Activated naive CD4-positive, alpha-beta T cell treated with anti-CD3 and anti-CD28 coated beads for 36 hours (primary cell): Measurements from ENCODE around the gene VAPB. TPM values are rescaled to one million over a fixed set of nuclear protein-coding genes. Genes with fewer than 3 reads are reported as not detected.

Experiments
- CTCF ChIA-PET: fragments of 350-600 bp; sonication (Branson Sonifier 250); formaldehyde crosslinking; loops from one replicate; lab custom pipeline; 2021; ENCODE audit warnings: antibody characterized with exemption; lab: Charles Lee
- DNase-seq: peaks from one replicate; pipeline ENCODE4 v3.0.0-alpha.2; 2020
- H3K27ac Mint-ChIP-seq: one replicate; pipeline ENCODE4 v1.8.0; 2021; ENCODE audit warnings: mild to moderate bottlenecking, mixed read lengths
- H3K27me3 Mint-ChIP-seq: one replicate; pipeline ENCODE4 v1.8.0; 2021; ENCODE audit warnings: low read depth, mixed read lengths
- H3K36me3 Mint-ChIP-seq: one replicate; pipeline ENCODE4 v1.8.0; 2021; ENCODE audit warnings: low read depth, mixed read lengths
- H3K4me1 Mint-ChIP-seq: one replicate; pipeline ENCODE4 v1.8.0; 2021; ENCODE audit warnings: low read depth, mixed read lengths
- H3K4me3 Mint-ChIP-seq: one replicate; pipeline ENCODE4 v1.8.0; 2021; ENCODE audit warnings: mild to moderate bottlenecking, moderate library complexity, mixed read lengths
- H3K9me3 Mint-ChIP-seq: one replicate; pipeline ENCODE4 v1.8.0; 2021; ENCODE audit warnings: mixed read lengths
- intact Hi-C: fragments of 100-400 bp; cut with micrococcal nuclease; formaldehyde crosslinking; loops from one replicate; pipeline ENCODE4 v1.15.1; 2023
- total RNA-seq, 2 experiments: library from RNA; stranded (reverse); gene quantifications; one replicate each; pipeline ENCODE4 v1.2.3, GENCODE V29; 2021

Gene VAPB
- total RNA-seq, 2 experiments from 2014 or later = 26.8 to 27.9 TPM

DNA sequence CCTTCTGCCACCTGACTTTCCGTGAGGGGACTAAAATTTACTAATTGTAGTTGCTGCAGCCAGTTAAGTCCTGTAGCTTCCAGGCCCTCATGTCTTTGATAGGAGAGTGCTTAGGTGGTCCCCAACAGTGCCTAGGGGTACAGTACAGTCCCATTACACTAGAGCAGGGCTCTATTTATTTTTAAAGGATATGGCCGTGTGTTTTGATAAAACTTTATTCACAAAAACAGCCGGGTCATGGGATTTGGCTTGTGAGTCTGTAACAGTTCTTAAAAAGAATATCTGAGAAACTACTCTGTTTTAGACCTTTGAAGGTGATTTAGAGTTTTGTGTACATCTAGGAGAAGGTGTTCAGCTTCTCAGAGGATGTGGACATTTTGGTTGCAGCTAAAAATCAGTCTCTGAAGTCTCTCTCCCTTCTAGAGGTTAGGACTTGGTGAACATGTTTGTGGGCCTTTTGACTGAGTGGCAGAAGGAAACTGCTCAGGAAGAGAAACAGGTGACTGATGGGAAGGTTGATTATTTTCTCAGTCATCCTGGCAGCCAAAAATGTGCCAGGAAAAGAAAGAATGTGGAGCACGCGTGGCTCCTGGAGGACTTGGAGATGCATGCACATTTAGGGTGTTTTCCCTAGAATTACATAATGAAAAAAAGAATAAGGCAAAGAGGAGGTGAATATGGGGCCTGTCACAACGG is 57.4 kb downstream of the VAPB start:
- no peaks in the 10 kb centered on the region for H3K27me3 Mint-ChIP-seq
- intact Hi-C loops = no loop called here
- no peaks in the 10 kb centered on the region for H3K4me1 Mint-ChIP-seq
- H3K36me3 Mint-ChIP-seq = peaks cover 26% of the 10 kb centered on the region
- no peaks in the 10 kb centered on the region for H3K9me3 Mint-ChIP-seq
- H3K4me3 Mint-ChIP-seq = no peak overlapping the region
- DNase-seq = no peak
- no peak overlapping the region for H3K27ac Mint-ChIP-seq
- CTCF ChIA-PET = interaction anchor here (2.0 kb wide), 1 partner anchor 212 kb away, joined by 7 read pairs; no protein-coding TSS in a partner anchor

- Mint-ChIP-seq H3K4me1 (no peaks in the 10 kb centered on the region), H3K27me3 (no peaks in the 10 kb centered on the region), H3K4me3 (no peak overlapping the region), H3K9me3 (no peaks in the 10 kb centered on the region), H3K36me3 (peaks cover 28% of the 10 kb centered on the region), H3K27ac (no peak overlapping the region)
- DNase-seq = no peak
- CTCF ChIA-PET = interaction anchor here (0.6 to 2.0 kb wide), 4 partner anchors 43 to 212 kb away, joined by 3 to 7 read pairs (median 4); no protein-coding TSS in a partner anchor
- intact Hi-C loops = loop anchor here (1.0 kb wide), 1 partner anchor 210 kb away; no protein-coding TSS in a partner anchor
Observed at GRCh38 chr20:58446960-58447265, 57.9 kb downstream of the VAPB start.

- H3K4me1 Mint-ChIP-seq = no peaks in the 10 kb centered on the region
Observed at GRCh38 chr20:58447511-58448391, 58.7 kb downstream of the VAPB start.

GRCh38 chr20:58448958-58449357 is 59.9 kb downstream of the VAPB start:
- intact Hi-C loops = no loop called here
- peaks cover 25% of the 10 kb centered on the region for H3K36me3 Mint-ChIP-seq
- DNase-seq = no peak

More at GRCh38 chr20:58447511-58448391, 58.7 kb downstream of the VAPB start:
- peak; percentile 79 for DNase-seq
- intact Hi-C loops = loop anchor here (1.0 kb wide), 1 partner anchor 210 kb away; no protein-coding TSS in a partner anchor
- Mint-ChIP-seq H3K27ac (peak overlapping the region; percentile 29), H3K4me3 (no peak overlapping the region), H3K36me3 (peaks cover 31% of the 10 kb centered on the region), H3K27me3 (no peaks in the 10 kb centered on the region), H3K9me3 (no peaks in the 10 kb centered on the region)
- CTCF ChIA-PET = interaction anchor here (0.6 to 2.0 kb wide), 8 partner anchors 12 to 246 kb away, joined by 3 to 7 read pairs (median 4); no protein-coding TSS in a partner anchor

DNA sequence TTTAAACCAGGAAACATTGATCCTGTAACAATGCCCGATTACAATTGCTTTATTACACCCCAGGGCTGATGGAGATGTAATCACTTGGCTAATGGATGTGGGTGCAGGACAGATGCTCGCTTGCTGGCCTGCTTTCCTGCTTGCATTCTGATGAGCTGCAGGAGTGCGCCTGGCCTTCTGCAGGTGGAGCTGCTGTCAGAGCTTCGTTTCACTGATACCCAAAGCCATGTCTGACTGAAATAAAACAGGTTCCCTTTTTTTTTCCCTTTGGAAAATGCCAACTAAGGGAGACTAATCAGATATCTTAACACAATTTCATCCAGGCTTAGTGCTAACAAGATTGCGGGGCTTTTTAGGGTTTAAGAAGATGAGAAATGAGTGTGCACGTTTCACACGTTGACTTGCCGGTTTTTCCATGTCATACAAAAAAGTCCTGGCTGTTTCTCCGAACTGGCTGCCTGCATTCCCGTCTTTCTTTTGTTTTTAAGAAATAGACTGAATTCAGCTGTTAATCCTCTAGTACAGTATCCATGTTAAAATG is 60.7 kb downstream of the VAPB start:
- intact Hi-C loops = no loop called here
- Mint-ChIP-seq H3K36me3 (peaks cover 22% of the 10 kb centered on the region), H3K4me3 (no peak overlapping the region), H3K27ac (no peak overlapping the region), H3K27me3 (no peaks in the 10 kb centered on the region), H3K4me1 (no peaks in the 10 kb centered on the region), H3K9me3 (peaks cover 6% of the 10 kb centered on the region)
- DNase-seq = no peak
- CTCF ChIA-PET = interaction anchor here (0.6 kb wide), 1 partner anchor 96 kb away, joined by 3 read pairs; no protein-coding TSS in a partner anchor

More at GRCh38 chr20:58448958-58449357, 59.9 kb downstream of the VAPB start:
- Mint-ChIP-seq H3K4me1 (no peaks in the 10 kb centered on the region), H3K27me3 (no peaks in the 10 kb centered on the region), H3K4me3 (no peak overlapping the region), H3K27ac (no peak overlapping the region), H3K9me3 (peaks cover 1% of the 10 kb centered on the region)
- CTCF ChIA-PET = no interaction called here

DNA sequence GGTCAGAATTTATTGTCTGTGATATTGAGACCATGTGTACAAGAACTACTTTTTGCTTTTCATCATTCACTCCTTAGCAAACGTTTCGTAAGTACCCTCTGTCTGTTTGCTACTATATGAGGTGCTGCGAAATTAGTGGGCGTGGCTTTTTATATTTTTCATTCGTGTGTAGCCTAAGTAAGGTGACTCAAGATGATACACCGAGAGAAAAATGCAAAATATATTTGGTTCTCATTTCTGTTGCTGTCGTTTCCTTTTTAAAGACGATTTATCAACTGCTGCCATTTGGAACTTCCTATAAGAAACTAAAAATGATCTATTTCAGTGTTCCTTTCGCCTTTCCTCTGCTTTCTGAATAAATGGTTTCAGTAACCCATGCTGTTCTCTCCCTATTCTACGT is 61.2 kb downstream of the VAPB start:
- no peak overlapping the region for H3K4me3 Mint-ChIP-seq
- DNase-seq = no peak
- no peak overlapping the region for H3K27ac Mint-ChIP-seq
- no peaks in the 10 kb centered on the region for H3K4me1 Mint-ChIP-seq
- peaks cover 6% of the 10 kb centered on the region for H3K9me3 Mint-ChIP-seq
- intact Hi-C loops = no loop called here
- H3K27me3 Mint-ChIP-seq = no peaks in the 10 kb centered on the region
- CTCF ChIA-PET = no interaction called here
- peaks cover 19% of the 10 kb centered on the region for H3K36me3 Mint-ChIP-seq

DNA sequence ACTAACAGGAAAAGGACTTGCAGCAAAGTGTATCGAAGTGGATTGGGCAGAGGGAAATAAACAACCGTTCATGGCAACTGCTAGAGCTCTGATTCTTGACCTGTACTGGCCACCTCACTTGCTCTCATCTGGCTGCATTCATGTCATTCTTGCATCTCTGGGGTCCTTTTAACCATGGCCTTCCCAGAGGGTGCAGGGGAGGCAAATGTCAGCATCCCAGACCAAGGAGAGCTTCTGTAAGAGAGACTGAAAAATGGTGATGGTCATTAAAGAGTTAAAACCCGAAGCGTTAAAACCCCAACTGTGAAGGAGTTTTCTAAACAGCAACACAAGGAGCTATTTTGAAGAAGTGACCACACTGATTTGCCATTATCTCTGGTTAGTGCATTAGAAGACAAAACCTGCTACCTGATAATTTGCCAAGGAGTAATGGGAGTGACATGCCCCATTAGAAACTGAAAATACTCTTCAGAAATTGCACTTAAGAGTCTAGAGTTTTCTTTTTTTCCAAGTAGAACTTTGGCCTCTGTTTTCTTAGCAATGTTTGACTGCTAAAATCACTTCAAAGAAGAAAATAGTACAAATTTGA is 63.7 kb downstream of the VAPB start:
- CTCF ChIA-PET = no interaction called here
- intact Hi-C loops = no loop called here
- Mint-ChIP-seq H3K36me3 (peaks cover 25% of the 10 kb centered on the region), H3K4me1 (no peaks in the 10 kb centered on the region), H3K27me3 (no peaks in the 10 kb centered on the region), H3K27ac (no peak overlapping the region), H3K9me3 (peaks cover 6% of the 10 kb centered on the region), H3K4me3 (no peak overlapping the region)
- DNase-seq = no peak

- H3K27me3 Mint-ChIP-seq = no peaks in the 10 kb centered on the region
- H3K36me3 Mint-ChIP-seq = peaks cover 23% of the 10 kb centered on the region
- no peak overlapping the region for H3K27ac Mint-ChIP-seq
- DNase-seq = no peak
- no peaks in the 10 kb centered on the region for H3K4me1 Mint-ChIP-seq
- peaks cover 6% of the 10 kb centered on the region for H3K9me3 Mint-ChIP-seq
- H3K4me3 Mint-ChIP-seq = no peak overlapping the region
- CTCF ChIA-PET = no interaction called here
- intact Hi-C loops = no loop called here
Observed at GRCh38 chr20:58453391-58453790, 64.4 kb downstream of the VAPB start.

- H3K36me3 Mint-ChIP-seq = peaks cover 23% of the 10 kb centered on the region
- no peak for DNase-seq
- H3K27ac Mint-ChIP-seq = no peak overlapping the region
- H3K27me3 Mint-ChIP-seq = no peaks in the 10 kb centered on the region
- H3K4me3 Mint-ChIP-seq = no peak overlapping the region
- peaks cover 6% of the 10 kb centered on the region for H3K9me3 Mint-ChIP-seq
- CTCF ChIA-PET = no interaction called here
- intact Hi-C loops = no loop called here
- no peaks in the 10 kb centered on the region for H3K4me1 Mint-ChIP-seq
Observed at GRCh38 chr20:58454460-58454859, 65.4 kb downstream of the VAPB start.

DNA sequence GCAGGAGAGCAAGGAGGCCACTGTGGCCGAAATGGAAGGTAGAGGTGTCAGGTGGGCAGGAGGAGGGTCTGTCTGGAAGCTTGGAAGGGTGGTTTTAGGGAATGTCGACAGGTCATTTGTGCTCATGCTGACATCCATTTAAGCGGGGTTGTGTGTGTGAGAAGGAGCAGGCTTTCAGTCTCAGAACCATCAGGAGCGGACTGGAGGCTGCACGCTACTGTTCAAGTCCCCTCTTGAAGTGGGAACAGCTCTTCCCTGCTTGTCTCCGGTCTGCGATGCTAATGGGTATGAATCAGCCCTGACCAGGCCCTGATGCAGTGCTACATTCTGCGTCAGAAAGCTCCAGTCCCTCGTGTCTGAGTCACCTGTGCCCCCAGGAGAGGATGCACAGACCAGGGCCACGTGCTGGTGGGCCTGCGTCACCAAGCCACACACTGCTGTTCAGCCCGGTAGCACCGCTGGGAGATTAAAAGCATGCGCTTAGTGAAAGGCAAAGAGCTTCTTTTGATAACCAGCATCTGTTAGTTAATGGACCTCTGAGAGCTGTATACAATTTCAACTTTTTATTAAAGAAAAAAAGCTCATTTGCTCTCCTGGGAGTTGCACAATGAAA is 68.2 kb downstream of the VAPB start:
- CTCF ChIA-PET = no interaction called here
- no peak for DNase-seq
- Mint-ChIP-seq H3K36me3 (peaks cover 13% of the 10 kb centered on the region), H3K4me3 (no peak overlapping the region), H3K9me3 (peaks cover 6% of the 10 kb centered on the region), H3K27me3 (no peaks in the 10 kb centered on the region), H3K4me1 (no peaks in the 10 kb centered on the region), H3K27ac (peak overlapping the region; percentile 53)
- intact Hi-C loops = no loop called here

- intact Hi-C loops = no loop called here
- peaks cover 6% of the 10 kb centered on the region for H3K9me3 Mint-ChIP-seq
- H3K36me3 Mint-ChIP-seq = peaks cover 10% of the 10 kb centered on the region
- no peaks in the 10 kb centered on the region for H3K27me3 Mint-ChIP-seq
- DNase-seq = no peak
- CTCF ChIA-PET = interaction anchor here (0.6 to 1.0 kb wide), 2 partner anchors 30 to 223 kb away, joined by 3 read pairs; no protein-coding TSS in a partner anchor
- no peak overlapping the region for H3K27ac Mint-ChIP-seq
- H3K4me3 Mint-ChIP-seq = no peak overlapping the region
- H3K4me1 Mint-ChIP-seq = no peaks in the 10 kb centered on the region
Observed at GRCh38 chr20:58458342-58459057, 69.5 kb downstream of the VAPB start.
